ENCODE measurements around the gene RSU1.

DNA sequence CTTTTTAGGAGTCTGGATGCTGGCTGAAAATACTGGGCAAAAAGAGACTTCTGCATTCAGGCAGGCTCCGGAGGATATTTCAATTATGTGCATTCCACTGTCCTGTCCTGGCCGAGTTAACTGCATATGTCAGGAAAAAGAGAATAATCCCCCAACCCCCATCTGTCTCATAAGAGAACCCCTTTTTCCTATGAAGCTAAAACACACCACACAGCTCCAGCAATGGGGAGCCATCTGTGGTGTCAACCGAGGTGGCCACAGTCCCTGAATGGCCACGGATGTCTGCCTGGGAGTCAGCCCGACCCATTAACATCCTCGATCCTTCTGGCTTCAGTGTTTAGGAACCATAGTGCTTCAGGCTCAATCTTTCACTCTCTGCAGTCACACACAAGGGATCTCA is 70.4 kb downstream of the RSU1 start:
- TF ChIP-seq, protein P1, sequence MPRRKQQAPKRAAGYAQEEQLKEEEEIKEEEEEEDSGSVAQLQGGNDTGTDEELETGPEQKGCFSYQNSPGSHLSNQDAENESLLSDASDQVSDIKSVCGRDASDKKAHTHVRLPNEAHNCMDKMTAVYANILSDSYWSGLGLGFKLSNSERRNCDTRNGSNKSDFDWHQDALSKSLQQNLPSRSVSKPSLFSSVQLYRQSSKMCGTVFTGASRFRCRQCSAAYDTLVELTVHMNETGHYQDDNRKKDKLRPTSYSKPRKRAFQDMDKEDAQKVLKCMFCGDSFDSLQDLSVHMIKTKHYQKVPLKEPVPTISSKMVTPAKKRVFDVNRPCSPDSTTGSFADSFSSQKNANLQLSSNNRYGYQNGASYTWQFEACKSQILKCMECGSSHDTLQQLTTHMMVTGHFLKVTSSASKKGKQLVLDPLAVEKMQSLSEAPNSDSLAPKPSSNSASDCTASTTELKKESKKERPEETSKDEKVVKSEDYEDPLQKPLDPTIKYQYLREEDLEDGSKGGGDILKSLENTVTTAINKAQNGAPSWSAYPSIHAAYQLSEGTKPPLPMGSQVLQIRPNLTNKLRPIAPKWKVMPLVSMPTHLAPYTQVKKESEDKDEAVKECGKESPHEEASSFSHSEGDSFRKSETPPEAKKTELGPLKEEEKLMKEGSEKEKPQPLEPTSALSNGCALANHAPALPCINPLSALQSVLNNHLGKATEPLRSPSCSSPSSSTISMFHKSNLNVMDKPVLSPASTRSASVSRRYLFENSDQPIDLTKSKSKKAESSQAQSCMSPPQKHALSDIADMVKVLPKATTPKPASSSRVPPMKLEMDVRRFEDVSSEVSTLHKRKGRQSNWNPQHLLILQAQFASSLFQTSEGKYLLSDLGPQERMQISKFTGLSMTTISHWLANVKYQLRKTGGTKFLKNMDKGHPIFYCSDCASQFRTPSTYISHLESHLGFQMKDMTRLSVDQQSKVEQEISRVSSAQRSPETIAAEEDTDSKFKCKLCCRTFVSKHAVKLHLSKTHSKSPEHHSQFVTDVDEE (CRISPR knock-in tag; IDR thresholded peaks at IDR 0.05) = no peak
- TF ChIP-seq GLIS3 (CRISPR knock-in tag; IDR thresholded peaks at IDR 0.05) = no peak
- TF ChIP-seq RARB (CRISPR knock-in tag; IDR thresholded peaks at IDR 0.05) = no peak
- no peak for TF ChIP-seq ZFP30 (CRISPR knock-in tag; IDR thresholded peaks at IDR 0.05)
- TF ChIP-seq, protein P2, sequence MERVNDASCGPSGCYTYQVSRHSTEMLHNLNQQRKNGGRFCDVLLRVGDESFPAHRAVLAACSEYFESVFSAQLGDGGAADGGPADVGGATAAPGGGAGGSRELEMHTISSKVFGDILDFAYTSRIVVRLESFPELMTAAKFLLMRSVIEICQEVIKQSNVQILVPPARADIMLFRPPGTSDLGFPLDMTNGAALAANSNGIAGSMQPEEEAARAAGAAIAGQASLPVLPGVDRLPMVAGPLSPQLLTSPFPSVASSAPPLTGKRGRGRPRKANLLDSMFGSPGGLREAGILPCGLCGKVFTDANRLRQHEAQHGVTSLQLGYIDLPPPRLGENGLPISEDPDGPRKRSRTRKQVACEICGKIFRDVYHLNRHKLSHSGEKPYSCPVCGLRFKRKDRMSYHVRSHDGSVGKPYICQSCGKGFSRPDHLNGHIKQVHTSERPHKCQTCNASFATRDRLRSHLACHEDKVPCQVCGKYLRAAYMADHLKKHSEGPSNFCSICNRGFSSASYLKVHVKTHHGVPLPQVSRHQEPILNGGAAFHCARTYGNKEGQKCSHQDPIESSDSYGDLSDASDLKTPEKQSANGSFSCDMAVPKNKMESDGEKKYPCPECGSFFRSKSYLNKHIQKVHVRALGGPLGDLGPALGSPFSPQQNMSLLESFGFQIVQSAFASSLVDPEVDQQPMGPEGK (CRISPR knock-in tag; IDR thresholded peaks at IDR 0.05; ENCODE audit: borderline replicate concordance) = no peak
- no peak for TF ChIP-seq BACH2 (CRISPR knock-in tag; IDR thresholded peaks at IDR 0.05; ENCODE audit: borderline replicate concordance)
- no peak for TF ChIP-seq ZFP3 (CRISPR knock-in tag; IDR thresholded peaks at IDR 0.05)
